ENCODE measurements around the gene CPLX4.

The CPLX4 gene, protein sequence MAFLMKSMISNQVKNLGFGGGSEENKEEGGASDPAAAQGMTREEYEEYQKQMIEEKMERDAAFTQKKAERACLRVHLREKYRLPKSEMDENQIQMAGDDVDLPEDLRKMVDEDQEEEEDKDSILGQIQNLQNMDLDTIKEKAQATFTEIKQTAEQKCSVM

DNA sequence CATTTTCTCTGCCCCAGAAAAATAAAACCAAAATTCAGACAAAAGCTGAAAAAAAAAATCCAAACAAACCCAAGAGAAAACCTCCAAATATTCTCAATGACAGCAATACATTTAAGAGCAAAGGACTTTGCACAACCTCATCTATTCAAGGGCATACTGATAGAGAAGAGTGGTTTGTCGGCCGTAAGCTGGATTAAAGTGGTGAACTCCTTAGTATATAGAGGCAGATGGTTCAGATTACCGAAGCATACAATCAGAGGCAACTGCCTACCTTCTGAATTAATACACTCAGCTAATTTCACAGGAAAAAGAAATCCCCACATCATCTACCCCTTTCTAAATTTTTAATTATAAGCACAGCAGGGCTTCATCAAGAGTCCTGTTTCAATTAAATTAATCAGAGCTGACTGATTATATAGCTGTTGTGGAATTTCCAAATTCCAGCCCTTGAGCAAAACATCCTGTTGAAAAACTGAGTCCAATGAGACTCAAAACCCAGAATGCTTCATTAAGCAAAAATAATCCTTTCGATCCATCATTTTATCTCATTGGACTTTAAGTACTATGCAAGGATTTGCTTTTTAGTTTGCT, at the start of gene CPLX4:
Gene CPLX4, minus strand, starts transcription at position 190 of the 591 bp plus-strand sequence. Its CDS starts 187 bp downstream, at position 3.
- DNase-seq (ENCODE audit: low read depth), result no peak
- TF ChIP-seq, protein P1, sequence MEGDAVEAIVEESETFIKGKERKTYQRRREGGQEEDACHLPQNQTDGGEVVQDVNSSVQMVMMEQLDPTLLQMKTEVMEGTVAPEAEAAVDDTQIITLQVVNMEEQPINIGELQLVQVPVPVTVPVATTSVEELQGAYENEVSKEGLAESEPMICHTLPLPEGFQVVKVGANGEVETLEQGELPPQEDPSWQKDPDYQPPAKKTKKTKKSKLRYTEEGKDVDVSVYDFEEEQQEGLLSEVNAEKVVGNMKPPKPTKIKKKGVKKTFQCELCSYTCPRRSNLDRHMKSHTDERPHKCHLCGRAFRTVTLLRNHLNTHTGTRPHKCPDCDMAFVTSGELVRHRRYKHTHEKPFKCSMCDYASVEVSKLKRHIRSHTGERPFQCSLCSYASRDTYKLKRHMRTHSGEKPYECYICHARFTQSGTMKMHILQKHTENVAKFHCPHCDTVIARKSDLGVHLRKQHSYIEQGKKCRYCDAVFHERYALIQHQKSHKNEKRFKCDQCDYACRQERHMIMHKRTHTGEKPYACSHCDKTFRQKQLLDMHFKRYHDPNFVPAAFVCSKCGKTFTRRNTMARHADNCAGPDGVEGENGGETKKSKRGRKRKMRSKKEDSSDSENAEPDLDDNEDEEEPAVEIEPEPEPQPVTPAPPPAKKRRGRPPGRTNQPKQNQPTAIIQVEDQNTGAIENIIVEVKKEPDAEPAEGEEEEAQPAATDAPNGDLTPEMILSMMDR (IDR thresholded peaks at IDR 0.05; ENCODE audit: insufficient read depth, low read depth, low read length, missing control alignments), result no peak
- no peak within 1 kb of the TSS for H3K4me3 ChIP-seq (ENCODE audit: low read length)

GRCh38 chr18:59360381-59360780, 41.9 kb upstream of the CPLX4 start:
- TF ChIP-seq, protein P1 (IDR thresholded peaks at IDR 0.05; ENCODE audit: insufficient read depth, low read depth, low read length, missing control alignments), result no peak
- H3K4me3 ChIP-seq (ENCODE audit: low read length), result no peak overlapping the region

DNA sequence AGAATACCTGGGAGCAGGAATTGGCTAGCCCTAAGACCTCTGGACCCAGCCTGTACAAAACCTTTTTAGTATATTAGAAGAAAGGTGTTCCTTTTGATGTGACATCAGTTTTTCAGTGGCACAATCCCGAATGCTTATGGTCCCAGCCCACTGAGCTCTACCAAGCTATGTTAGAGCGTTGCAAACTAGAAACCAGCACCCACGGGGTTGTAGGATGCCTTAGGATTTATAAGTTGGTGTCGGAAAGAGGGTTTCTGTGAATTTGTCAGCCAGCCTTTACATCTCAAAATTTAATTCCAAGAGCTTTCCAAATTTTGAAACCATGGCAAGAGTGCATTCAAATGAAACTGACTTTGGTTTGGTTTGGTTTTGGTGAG, 41.1 kb upstream of the CPLX4 start:
- no peak for DNase-seq (ENCODE audit: low read depth)
- TF ChIP-seq, protein P1 (IDR thresholded peaks at IDR 0.05; ENCODE audit: insufficient read depth, low read depth, low read length, missing control alignments), result no peak
- peak overlapping the region; percentile 90 for H3K4me3 ChIP-seq (ENCODE audit: low read length)

More at GRCh38 chr18:59360381-59360780, 41.9 kb upstream of the CPLX4 start:
- no peak for DNase-seq (ENCODE audit: low read depth)

DNA sequence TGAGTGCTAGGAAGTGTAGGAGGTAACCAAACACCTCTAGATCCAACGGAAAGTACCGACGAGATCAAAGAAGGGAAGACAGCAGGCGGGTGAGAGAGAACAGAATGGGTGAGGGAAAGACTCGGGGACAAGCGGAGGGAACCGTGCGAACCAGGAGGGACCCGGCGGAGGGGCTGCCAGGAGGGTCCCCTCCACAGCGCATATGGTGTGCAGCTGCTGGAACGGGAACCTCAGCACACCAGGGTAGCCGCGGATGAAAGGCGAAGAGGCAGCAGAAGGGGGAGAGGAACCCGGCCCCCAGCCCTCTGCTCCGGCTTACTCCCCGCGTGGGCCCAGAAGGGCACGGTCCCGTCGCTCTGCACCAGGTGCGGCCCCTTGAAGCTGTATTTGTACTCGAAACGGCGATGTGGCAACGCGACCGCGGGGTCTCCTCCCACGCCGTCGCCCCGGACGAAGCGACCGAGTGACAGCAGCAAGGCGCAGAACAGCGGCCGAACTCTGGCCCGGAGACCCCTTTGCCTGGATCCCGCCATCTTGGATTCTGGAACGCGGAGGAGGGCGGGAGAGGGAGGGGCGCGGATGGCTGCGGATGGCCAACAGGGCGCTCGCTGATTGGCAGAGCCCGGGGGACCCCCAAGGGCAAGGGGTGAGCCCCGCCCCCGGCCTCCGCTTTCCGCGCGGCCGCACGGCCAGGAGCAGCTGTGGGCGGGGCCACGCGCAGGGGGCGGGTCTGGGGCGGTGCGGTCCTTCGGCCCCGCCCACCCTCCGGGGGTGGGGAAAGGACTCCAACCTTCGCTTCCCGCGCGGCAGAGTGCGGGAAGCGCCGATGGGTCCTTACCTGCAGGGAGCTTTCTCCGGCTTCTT, 40.5 kb upstream of the CPLX4 start, which contains the start of gene LMAN1:
Gene LMAN1, minus strand, starts transcription at position 554 of the 864 bp plus-strand sequence. Its CDS starts 21 bp downstream, at position 533.
- TF ChIP-seq, protein P1 (IDR thresholded peaks at IDR 0.05; ENCODE audit: insufficient read depth, low read depth, low read length, missing control alignments), result no peak
- DNase-seq (ENCODE audit: low read depth), result peak; percentile 91
- peak within 1 kb of the TSS; percentile 90 for H3K4me3 ChIP-seq (ENCODE audit: low read length)

GRCh38 chr18:59358414-59358711, 39.9 kb upstream of the CPLX4 start:
- TF ChIP-seq, protein P1 (IDR thresholded peaks at IDR 0.05; ENCODE audit: insufficient read depth, low read depth, low read length, missing control alignments), result no peak
- no peak for DNase-seq (ENCODE audit: low read depth)
- H3K4me3 ChIP-seq (ENCODE audit: low read length), result peak overlapping the region; percentile 90

- DNase-seq (ENCODE audit: low read depth), result peak; percentile 87
These were observed 39.5 kb upstream of the CPLX4 start for GRCh38 chr18:59357928-59358327.

More at GRCh38 chr18:59357928-59358327, 39.5 kb upstream of the CPLX4 start:
- TF ChIP-seq, protein P1 (IDR thresholded peaks at IDR 0.05; ENCODE audit: insufficient read depth, low read depth, low read length, missing control alignments), result no peak
- H3K4me3 ChIP-seq (ENCODE audit: low read length), result peak overlapping the region; percentile 90

All from epithelial cell of esophagus (primary cell).